ENCODE results near the gene PPFIA2. TPM values are rescaled to one million over a fixed set of nuclear protein-coding genes. Genes with fewer than 3 reads are reported as not detected.

PPFIA2 gene
- total and polyA plus RNA-seq, 9 of the 15 experiments (the other 6 are each of a cell fraction or from before 2014, with no cell fraction given), result not detected

DNA sequence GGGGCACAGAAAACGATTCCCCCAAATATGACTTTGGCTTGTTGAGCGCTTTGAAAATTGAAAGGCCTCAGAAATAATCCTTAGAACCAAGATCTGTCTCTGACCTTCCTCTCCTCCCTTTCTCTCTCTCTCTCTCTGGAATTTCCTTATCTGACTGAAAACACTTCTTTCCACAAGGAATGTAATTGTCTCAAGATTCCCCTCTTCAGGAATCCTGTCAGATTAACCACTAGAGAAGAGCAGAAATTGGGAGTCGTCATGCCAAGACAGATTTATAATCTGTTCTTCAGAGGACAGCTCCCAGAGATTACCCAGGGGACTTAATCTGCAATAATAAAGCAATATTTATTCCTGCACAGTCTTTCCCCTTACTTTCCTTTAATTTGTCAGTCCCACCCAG lies 363.7 kb downstream of the PPFIA2 start:
- ATAC-seq, result no peak
- Histone ChIP-seq H3K9ac (ENCODE audit: insufficient read depth in 1 of 2, low read depth in 2 of 2, low read length in 2 of 2) (no peak overlapping the region), H3K27me3 (ENCODE audit: control insufficient read depth in 2 of 2, insufficient read depth in 2 of 2, low read length in 2 of 2) (no peaks in the 10 kb centered on the region), H3K4me3 (no peak overlapping the region), H3K4me1 (replicated peaks in 1 of 2; ENCODE audit: control insufficient read depth in 2 of 2, insufficient read depth in 2 of 2, low read length in 2 of 2) (no peaks in the 10 kb centered on the region), H3K79me2 (ENCODE audit: control insufficient read depth, insufficient read depth, low read length) (no peaks in the 10 kb centered on the region), H3K9me3 (replicated peaks; ENCODE audit: control insufficient read depth, insufficient read depth, low read depth, low read length) (no peaks in the 10 kb centered on the region), H3K9me1 (ENCODE audit: control insufficient read depth, insufficient read depth, low read length) (no peaks in the 10 kb centered on the region), H3K4me2 (ENCODE audit: insufficient read depth, low read length) (no peak overlapping the region), H4K20me1 (replicated peaks; ENCODE audit: control insufficient read depth, insufficient read depth, low read length) (no peaks in the 10 kb centered on the region), H3K36me3 (ENCODE audit: control insufficient read depth, insufficient read depth, low read length) (no peaks in the 10 kb centered on the region), H3K27ac (ENCODE audit: extremely low read depth, low read depth, low read length) (no peak overlapping the region), H2AFZ (ENCODE audit: low read depth, low read length) (no peak overlapping the region)
- intact Hi-C loops (cut with micrococcal nuclease), result no loop called here
- 0% methylated on average over 3 of the region's 3 CpGs for WGBS (ENCODE audit: insufficient coverage, low coverage, missing lambda C conversion rate)
- ChIA-PET POLR2A (no interaction called here), CTCF (ENCODE audit: low intra/inter-chr PET ratio) (no interaction called here)
- in situ Hi-C loops (cut with MboI), result no loop called here
- BruUV-seq (replicated peaks), result no TSS peak
- no peak for DNase-seq (ENCODE audit: extremely low read depth in 1 of 4, low spot score in 3 of 4)
- no peak for TF ChIP-seq MLLT1 (IDR thresholded peaks at IDR 0.05)
- no peak for TF ChIP-seq CBX2 (IDR thresholded peaks at IDR 0.05; ENCODE audit: insufficient read depth, low read length, poor library complexity, severe bottlenecking)
- no peak for TF ChIP-seq ZBTB12 (CRISPR knock-in tag; IDR thresholded peaks at IDR 0.05)
- TF ChIP-seq ATF3 (IDR thresholded peaks at IDR 0.05), result no peak
- no peak for TF ChIP-seq ATF3 (CRISPR knock-in tag; conservative IDR thresholded peaks at IDR 0.05)
- no peak for TF ChIP-seq GATAD2A (IDR thresholded peaks at IDR 0.05)
- no peak for TF ChIP-seq HLTF (IDR thresholded peaks at IDR 0.05)
- no peak for TF ChIP-seq TCFL5 (CRISPR knock-in tag; conservative IDR thresholded peaks at IDR 0.05)
- TF ChIP-seq HBP1 (CRISPR knock-in tag; IDR thresholded peaks at IDR 0.05), result no peak
- no peak for TF ChIP-seq CBX5 (IDR thresholded peaks at IDR 0.05; ENCODE audit: borderline replicate concordance, low read depth)
- no peak for FAIRE-seq
